Medulla oblongata (tissue), 1 donor: Measurements from ENCODE around the gene SLU7.
"Not testable (repeated sequence)": the region's sequence is repeated elsewhere in the genome, so short reads cannot be mapped to it uniquely, and the experiment has no call there.

Experiments used
- DNase-seq: peaks from one replicate; pipeline ENCODE4 v3.0.0-alpha.2; 2015; ENCODE audit errors: extremely low spot score

SLU7 gene

GRCh38 chr5:160450164-160450932 is 31.5 kb upstream of the SLU7 start:
- DNase-seq: no peak

GRCh38 chr5:160449458-160449857 is 30.6 kb upstream of the SLU7 start:
- no peak for DNase-seq

GRCh38 chr5:160448886-160449285 is 30.0 kb upstream of the SLU7 start:
- DNase-seq: no peak

GRCh38 chr5:160445751-160446150 is 26.9 kb upstream of the SLU7 start:
- no peak for DNase-seq

GRCh38 chr5:160445132-160445531 is 26.3 kb upstream of the SLU7 start:
- no peak for DNase-seq

- no peak for DNase-seq
Measured at GRCh38 chr5:160444407-160444806, 25.5 kb upstream of the SLU7 start.

- DNase-seq: peak; percentile 55
Measured at GRCh38 chr5:160442824-160443431, 24.0 kb upstream of the SLU7 start.

GRCh38 chr5:160441311-160441781 is 22.5 kb upstream of the SLU7 start:
- no peak for DNase-seq

- DNase-seq: peak; percentile 92
Measured at GRCh38 chr5:160439205-160439600, 20.3 kb upstream of the SLU7 start.

- peak; percentile 87 for DNase-seq
Measured at GRCh38 chr5:160438316-160439204, 19.7 kb upstream of the SLU7 start.

- no peak for DNase-seq
Measured at GRCh38 chr5:160437271-160437670, 18.4 kb upstream of the SLU7 start.

- DNase-seq: not testable (repeated sequence)
Measured at GRCh38 chr5:160436661-160437060, 17.8 kb upstream of the SLU7 start.

- DNase-seq: no peak
Measured at GRCh38 chr5:160436017-160436416, 17.1 kb upstream of the SLU7 start.

- DNase-seq: no peak
Measured at GRCh38 chr5:160435532-160435931, 16.7 kb upstream of the SLU7 start.

GRCh38 chr5:160434022-160434531 is 15.2 kb upstream of the SLU7 start:
- no peak for DNase-seq

- DNase-seq: no peak
Measured at GRCh38 chr5:160432787-160433186, 13.9 kb upstream of the SLU7 start.

- no peak for DNase-seq
Measured at GRCh38 chr5:160432196-160432595, 13.3 kb upstream of the SLU7 start.

- DNase-seq: no peak
Measured at GRCh38 chr5:160427607-160428006, 8.7 kb upstream of the SLU7 start.

- DNase-seq: no peak
Measured at GRCh38 chr5:160423099-160423498, 4.2 kb upstream of the SLU7 start.

GRCh38 chr5:160421625-160422258 is 2.9 kb upstream of the SLU7 start, which contains the start of gene PTTG1:
Gene PTTG1 (plus strand): TSS chr5:160421855. CDS start chr5:160422313, 458 bp downstream.
- peak; percentile 97 for DNase-seq

GRCh38 chr5:160420331-160420610 is 1.4 kb upstream of the SLU7 start:
- DNase-seq: no peak
